AG09309 (cell line): ENCODE results near the gene GATA6.

Experiments
- DNase-seq: peaks from one replicate; pipeline ENCODE4 v3.0.0-alpha.2; 2010; ENCODE audit warnings: low read depth
- H3K4me3 ChIP-seq: 2 replicates; pipeline ENCODE4 v1.5.1; 2011; ENCODE audit warnings: mild to moderate bottlenecking, low read depth, low read length, moderate library complexity; ENCODE audit not compliant: control insufficient read depth
- TF ChIP-seq, protein P1 (sequence below): IDR thresholded peaks from 2 replicates; pipeline ENCODE4 v1.5.1; 2011; ENCODE audit warnings: mild to moderate bottlenecking, low read depth, low read length, inconsistent platforms; ENCODE audit not compliant: insufficient read depth, control insufficient read depth; ENCODE audit errors: missing control alignments

Gene GATA6

DNA sequence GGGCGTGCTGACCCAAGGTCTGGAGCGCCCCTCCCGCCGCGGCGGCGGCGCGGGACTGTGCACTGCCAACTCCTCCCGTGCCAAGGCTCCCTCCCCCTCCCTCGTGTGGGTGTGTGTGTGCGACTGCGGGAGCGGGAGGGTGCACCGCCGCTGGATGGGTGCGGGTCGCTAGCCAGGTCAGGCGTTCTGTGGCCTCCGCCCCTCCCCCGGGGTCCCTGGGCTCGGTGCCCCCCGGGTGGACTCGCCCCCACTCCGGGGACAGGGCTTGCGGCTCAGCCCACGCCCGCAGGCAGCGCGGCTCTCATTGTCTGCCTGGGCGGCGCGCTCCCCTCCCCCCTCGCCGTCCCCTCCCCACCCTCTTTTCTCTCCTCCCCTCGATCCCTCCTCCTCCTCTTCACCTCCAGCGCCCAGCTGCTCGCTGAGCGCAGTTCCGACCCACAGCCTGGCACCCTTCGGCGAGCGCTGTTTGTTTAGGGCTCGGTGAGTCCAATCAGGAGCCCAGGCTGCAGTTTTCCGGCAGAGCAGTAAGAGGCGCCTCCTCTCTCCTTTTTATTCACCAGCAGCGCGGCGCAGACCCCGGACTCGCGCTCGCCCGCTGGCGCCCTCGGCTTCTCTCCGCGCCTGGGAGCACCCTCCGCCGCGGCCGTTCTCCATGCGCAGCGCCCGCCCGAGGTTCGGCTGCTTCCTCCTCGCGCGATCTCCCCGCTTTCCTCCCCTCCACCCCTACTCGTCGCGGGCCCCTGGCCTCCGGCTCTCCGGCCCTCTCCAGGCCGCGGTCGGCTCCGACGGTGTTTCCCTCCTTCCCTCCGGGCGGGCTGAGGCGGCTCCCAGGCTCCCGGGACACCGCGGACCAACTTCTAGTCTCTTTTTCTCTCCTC lies at the start of gene GATA6:
Gene GATA6, plus strand, starts transcription at position 579 of the 878 bp plus-strand sequence. CDS start 1,556 bp downstream, outside the sequence.
- peak within 1 kb of the TSS; percentile 94 for H3K4me3 ChIP-seq
- TF ChIP-seq, protein P1, sequence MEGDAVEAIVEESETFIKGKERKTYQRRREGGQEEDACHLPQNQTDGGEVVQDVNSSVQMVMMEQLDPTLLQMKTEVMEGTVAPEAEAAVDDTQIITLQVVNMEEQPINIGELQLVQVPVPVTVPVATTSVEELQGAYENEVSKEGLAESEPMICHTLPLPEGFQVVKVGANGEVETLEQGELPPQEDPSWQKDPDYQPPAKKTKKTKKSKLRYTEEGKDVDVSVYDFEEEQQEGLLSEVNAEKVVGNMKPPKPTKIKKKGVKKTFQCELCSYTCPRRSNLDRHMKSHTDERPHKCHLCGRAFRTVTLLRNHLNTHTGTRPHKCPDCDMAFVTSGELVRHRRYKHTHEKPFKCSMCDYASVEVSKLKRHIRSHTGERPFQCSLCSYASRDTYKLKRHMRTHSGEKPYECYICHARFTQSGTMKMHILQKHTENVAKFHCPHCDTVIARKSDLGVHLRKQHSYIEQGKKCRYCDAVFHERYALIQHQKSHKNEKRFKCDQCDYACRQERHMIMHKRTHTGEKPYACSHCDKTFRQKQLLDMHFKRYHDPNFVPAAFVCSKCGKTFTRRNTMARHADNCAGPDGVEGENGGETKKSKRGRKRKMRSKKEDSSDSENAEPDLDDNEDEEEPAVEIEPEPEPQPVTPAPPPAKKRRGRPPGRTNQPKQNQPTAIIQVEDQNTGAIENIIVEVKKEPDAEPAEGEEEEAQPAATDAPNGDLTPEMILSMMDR = peak; percentile 57
- peak; percentile 74 for DNase-seq

DNA sequence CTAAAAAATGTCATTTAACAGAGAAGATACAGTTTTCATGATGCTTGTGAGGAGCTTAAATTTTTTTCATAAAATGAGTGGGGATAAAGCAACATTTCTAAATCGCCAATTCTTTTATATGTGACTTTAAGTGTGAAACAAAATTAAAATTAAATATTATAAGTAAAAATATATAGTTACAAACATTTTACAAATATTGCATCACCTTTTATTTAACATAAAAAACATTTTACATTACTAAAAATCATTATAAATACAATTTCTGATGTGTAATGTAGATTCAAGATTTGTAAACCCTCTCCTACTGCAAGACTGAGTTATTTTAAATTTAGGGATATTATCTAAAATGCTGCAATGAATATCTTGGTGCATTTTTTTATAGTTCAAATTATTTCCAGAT lies 44.4 kb upstream of the GATA6 start:
- no peak overlapping the region for H3K4me3 ChIP-seq
- TF ChIP-seq, protein P1 = no peak
- no peak for DNase-seq

DNA sequence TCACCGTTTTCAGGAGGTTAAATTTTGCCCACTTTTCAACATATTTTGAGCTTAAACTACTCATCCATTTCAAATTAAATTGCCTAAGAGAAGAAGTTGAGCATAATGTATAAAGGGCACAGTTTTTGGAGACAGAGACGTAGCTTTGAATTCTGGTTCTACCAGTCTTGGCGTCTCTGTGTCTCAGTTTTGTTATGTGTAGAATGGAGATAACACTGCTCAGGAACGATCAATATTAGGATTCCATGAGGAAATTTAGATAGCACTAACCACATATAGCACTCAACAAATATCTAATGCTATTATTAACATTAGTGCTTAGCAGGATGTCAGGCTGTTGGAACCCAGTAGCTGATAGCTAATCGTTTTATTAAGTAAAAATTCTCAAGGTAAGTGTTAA lies 40.4 kb upstream of the GATA6 start:
- H3K4me3 ChIP-seq = no peak overlapping the region
- TF ChIP-seq, protein P1 = no peak

DNA sequence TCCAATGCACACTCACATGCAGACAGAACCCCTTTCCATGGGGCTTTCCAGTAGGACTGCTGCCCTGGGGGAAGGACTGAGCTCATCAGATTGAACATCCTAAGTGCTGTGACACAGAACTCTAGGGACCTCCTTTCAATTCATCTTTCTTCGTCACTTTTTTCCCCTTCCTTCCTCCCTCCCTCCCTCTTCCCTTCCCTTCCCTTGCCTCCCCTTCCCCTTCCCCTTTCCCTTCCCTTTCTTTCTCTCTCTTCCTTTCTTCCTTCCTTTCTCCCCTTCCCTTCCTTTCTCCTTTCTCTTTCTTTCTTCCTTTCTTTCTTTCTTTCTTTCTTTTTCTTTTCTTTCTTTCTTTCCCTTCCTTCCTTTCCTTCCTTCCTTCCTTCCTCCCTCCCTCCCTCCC lies 39.6 kb upstream of the GATA6 start:
- DNase-seq = no peak
- TF ChIP-seq, protein P1 = no peak
- H3K4me3 ChIP-seq = no peak overlapping the region

More for the DNA sequence above, 40.4 kb upstream of the GATA6 start:
- DNase-seq = no peak

DNA sequence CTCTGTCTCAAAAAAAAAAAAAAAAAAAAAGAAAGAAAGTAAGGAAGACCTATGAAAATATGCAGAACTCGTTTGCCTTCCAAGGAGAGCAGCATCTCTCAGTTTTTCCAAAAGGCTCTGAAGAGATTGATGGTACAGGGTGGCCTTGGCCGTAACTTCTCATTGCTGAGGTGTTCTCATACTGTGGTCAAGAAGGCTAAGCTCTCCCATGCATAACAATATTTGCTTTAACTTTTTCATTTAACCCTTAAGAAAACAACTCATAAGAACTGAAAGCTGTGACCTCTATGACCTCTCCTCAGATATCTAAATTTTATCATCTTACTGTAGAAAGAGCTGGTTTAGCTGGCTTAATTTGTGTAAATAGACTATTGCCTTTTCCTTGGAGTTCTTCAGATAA lies 37.1 kb upstream of the GATA6 start:
- TF ChIP-seq, protein P1 = no peak
- H3K4me3 ChIP-seq = no peak overlapping the region
- DNase-seq = no peak

DNA sequence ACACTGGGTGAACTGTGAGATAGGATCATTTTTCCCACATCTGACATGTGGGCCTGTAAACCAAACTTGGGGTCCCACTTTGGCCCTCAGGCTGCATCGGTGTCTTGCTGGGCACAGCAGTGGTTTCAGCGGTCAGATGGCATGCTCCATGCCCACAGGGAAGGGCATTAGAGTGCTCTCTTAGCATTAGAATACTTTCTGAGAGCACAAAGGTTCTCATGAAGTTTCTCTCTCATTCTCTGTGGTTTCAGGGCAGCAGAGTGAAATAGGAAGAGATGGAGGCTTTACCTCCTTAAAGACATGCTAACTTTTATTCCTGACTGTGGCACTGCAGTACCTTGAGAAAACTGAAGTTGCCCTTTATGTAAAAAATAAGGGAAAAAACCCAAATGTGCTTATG lies 36.6 kb upstream of the GATA6 start:
- H3K4me3 ChIP-seq = no peak overlapping the region
- no peak for DNase-seq
- TF ChIP-seq, protein P1 = no peak
